A549 (cell line): ENCODE measurements around the gene GRPR.

ENCODE experiments used
- CHD2 ChIP-seq: fragments of 150-350 bp; IDR thresholded peaks from 2 replicates; pipeline ENCODE4 v1.6.1; 2014; ENCODE audit warnings: low read length; ENCODE audit not compliant: partially characterized antibody
- ESRRA ChIP-seq: fragments of 150-350 bp; IDR thresholded peaks from 2 replicates; pipeline ENCODE4 v1.6.1; 2014; ENCODE audit warnings: mild to moderate bottlenecking, low read length, borderline replicate concordance
- JUNB ChIP-seq: fragments of >200 bp; sonication (Bioruptor Twin); formaldehyde crosslinking; IDR thresholded peaks from 2 replicates; pipeline ENCODE4 v1.6.1; 2016
- PHF8 ChIP-seq: fragments of 200-600 bp; sonication (generic); IDR thresholded peaks from 2 replicates; pipeline ENCODE4 v1.6.1; 2016; ENCODE audit warnings: low read depth, mild to moderate bottlenecking, antibody characterized with exemption, moderate library complexity, borderline replicate concordance
- POLR2A ChIP-seq: IDR thresholded peaks from 2 replicates; pipeline ENCODE4 v1.6.1; 2012; ENCODE audit warnings: mild to moderate bottlenecking, low read length
- RNF2 ChIP-seq: fragments of 200-600 bp; sonication (generic); IDR thresholded peaks from 2 replicates; pipeline ENCODE4 v1.6.1; 2016; ENCODE audit warnings: low read depth, mild to moderate bottlenecking, antibody characterized with exemption, moderate library complexity, borderline replicate concordance
- SMC3 ChIP-seq: fragments of >200 bp; sonication (Bioruptor Twin); formaldehyde crosslinking; IDR thresholded peaks from 3 replicates; pipeline ENCODE4 v1.6.1; 2018; ENCODE audit warnings: inconsistent platforms
- TF ChIP-seq, protein P1 (sequence below): fragments of >200 bp; sonication (Bioruptor Twin); formaldehyde crosslinking; IDR thresholded peaks from 3 replicates; pipeline ENCODE4 v1.5.1; 2016
- TF ChIP-seq, protein P2 (sequence below): IDR thresholded peaks from 2 replicates; pipeline ENCODE4 v1.6.1; 2012

DNA sequence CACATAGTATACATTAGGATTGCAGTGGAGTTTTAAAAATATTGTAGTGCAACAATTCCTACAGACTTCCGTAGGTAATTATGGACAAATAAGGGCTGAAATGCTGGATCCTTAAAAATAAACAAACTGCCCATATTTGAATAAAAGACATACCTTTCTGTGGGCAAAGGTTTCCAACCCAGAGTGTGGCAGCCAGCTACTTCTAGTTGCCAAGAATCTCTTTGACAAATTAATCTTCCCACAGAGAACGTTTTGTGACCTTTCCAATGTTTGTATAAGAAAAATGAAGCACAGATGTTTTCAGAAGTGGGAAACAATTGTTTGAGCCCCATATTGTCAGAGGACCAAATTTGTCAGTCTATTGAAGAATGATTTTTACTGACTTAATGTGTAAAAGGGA, 21.1 kb downstream of the GRPR start:
- no peak for TF ChIP-seq RNF2
- TF ChIP-seq, protein P1, sequence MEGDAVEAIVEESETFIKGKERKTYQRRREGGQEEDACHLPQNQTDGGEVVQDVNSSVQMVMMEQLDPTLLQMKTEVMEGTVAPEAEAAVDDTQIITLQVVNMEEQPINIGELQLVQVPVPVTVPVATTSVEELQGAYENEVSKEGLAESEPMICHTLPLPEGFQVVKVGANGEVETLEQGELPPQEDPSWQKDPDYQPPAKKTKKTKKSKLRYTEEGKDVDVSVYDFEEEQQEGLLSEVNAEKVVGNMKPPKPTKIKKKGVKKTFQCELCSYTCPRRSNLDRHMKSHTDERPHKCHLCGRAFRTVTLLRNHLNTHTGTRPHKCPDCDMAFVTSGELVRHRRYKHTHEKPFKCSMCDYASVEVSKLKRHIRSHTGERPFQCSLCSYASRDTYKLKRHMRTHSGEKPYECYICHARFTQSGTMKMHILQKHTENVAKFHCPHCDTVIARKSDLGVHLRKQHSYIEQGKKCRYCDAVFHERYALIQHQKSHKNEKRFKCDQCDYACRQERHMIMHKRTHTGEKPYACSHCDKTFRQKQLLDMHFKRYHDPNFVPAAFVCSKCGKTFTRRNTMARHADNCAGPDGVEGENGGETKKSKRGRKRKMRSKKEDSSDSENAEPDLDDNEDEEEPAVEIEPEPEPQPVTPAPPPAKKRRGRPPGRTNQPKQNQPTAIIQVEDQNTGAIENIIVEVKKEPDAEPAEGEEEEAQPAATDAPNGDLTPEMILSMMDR = no peak
- TF ChIP-seq POLR2A = no peak
- TF ChIP-seq, protein P2, sequence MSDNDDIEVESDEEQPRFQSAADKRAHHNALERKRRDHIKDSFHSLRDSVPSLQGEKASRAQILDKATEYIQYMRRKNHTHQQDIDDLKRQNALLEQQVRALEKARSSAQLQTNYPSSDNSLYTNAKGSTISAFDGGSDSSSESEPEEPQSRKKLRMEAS = no peak
- no peak for TF ChIP-seq SMC3
- TF ChIP-seq JUNB = no peak
- TF ChIP-seq PHF8 = no peak
- TF ChIP-seq CHD2 = no peak
- TF ChIP-seq ESRRA = no peak
